H9 (cell line): Measurements from ENCODE around the gene ADAMTS17. TPM values are rescaled to one million over a fixed set of nuclear protein-coding genes. Genes with fewer than 3 reads are reported as not detected.

ENCODE experiments used
- DNase-seq: peaks from one replicate; pipeline ENCODE4 v3.0.0-alpha.2; 2017
- H2AFZ ChIP-seq: one replicate; pipeline ENCODE4 v1.6.1; 2013; ENCODE audit warnings: mild to moderate bottlenecking, low read length, control low read depth, moderate library complexity
- H2AK5ac ChIP-seq: 2 replicates; pipeline ENCODE4 v1.6.1; 2013; ENCODE audit warnings: low read length, control low read depth, mixed read lengths; ENCODE audit not compliant: insufficient read length
- H2BK120ac ChIP-seq: one replicate; pipeline ENCODE4 v1.6.1; 2013; ENCODE audit warnings: low read depth, mild to moderate bottlenecking, low read length, control low read depth, inconsistent platforms; ENCODE audit not compliant: poor library complexity, severe bottlenecking
- H2BK12ac ChIP-seq: 2 replicates; pipeline ENCODE4 v1.6.1; 2013; ENCODE audit warnings: low read length, control low read depth, mixed read lengths, low read depth; ENCODE audit not compliant: insufficient read length
- H2BK15ac ChIP-seq: 2 replicates; pipeline ENCODE4 v1.6.1; 2013; ENCODE audit warnings: low read depth, low read length, control low read depth
- H2BK20ac ChIP-seq: one replicate; pipeline ENCODE4 v1.6.1; 2013; ENCODE audit warnings: low read depth, mild to moderate bottlenecking, low read length, control low read depth, inconsistent platforms; ENCODE audit not compliant: poor library complexity, severe bottlenecking
- H2BK5ac ChIP-seq: 2 replicates; pipeline ENCODE4 v1.6.1; 2013; ENCODE audit warnings: low read length, control low read depth, mixed read lengths; ENCODE audit not compliant: insufficient read length
- H3K14ac ChIP-seq: 2 replicates; pipeline ENCODE4 v1.6.1; 2013; ENCODE audit warnings: low read length, control low read depth; ENCODE audit not compliant: insufficient read depth
- H3K18ac ChIP-seq: 2 replicates; pipeline ENCODE4 v1.6.1; 2013; ENCODE audit warnings: low read depth, mild to moderate bottlenecking, mixed read lengths, low read length, control low read depth; ENCODE audit not compliant: insufficient read length
- H3K23ac ChIP-seq: 2 replicates; pipeline ENCODE4 v1.6.1; 2013; ENCODE audit warnings: low read length, control low read depth, mixed read lengths, low read depth; ENCODE audit not compliant: insufficient read length
- H3K23me2 ChIP-seq: 2 replicates; pipeline ENCODE4 v1.6.1; 2013; ENCODE audit warnings: low read depth, mild to moderate bottlenecking, mixed read lengths, low read length, control low read depth; ENCODE audit not compliant: insufficient read length, poor library complexity, severe bottlenecking
- H3K27ac ChIP-seq: 2 replicates; pipeline ENCODE4 v1.5.1; 2013; ENCODE audit warnings: low read length, control low read depth, mixed read lengths, low read depth; ENCODE audit not compliant: insufficient read length
- H3K27me3 ChIP-seq: 2 replicates; pipeline ENCODE4 v1.6.1; 2013; ENCODE audit warnings: low read length, control low read depth, inconsistent platforms; ENCODE audit not compliant: insufficient read depth
- H3K4ac ChIP-seq: 2 replicates; pipeline ENCODE4 v1.6.1; 2013; ENCODE audit warnings: low read depth, mild to moderate bottlenecking, control low read depth, inconsistent platforms, low read length, moderate library complexity
- H3K4me1 ChIP-seq: 2 replicates; pipeline ENCODE4 v1.6.1; 2013; ENCODE audit warnings: low read length, control low read depth, inconsistent platforms; ENCODE audit not compliant: insufficient read depth
- H3K4me2 ChIP-seq: 2 replicates; pipeline ENCODE4 v1.6.1; 2013; ENCODE audit warnings: low read length, control low read depth, mixed read lengths; ENCODE audit not compliant: insufficient read length, insufficient read depth
- H3K56ac ChIP-seq: 2 replicates; pipeline ENCODE4 v1.6.1; 2013; ENCODE audit warnings: low read depth, mild to moderate bottlenecking, mixed read lengths, low read length, control low read depth; ENCODE audit not compliant: insufficient read length
- H3K79me1 ChIP-seq: 2 replicates; pipeline ENCODE4 v1.6.1; 2013; ENCODE audit warnings: low read depth, mild to moderate bottlenecking, moderate library complexity, low read length, control low read depth, inconsistent platforms; ENCODE audit not compliant: insufficient read depth, poor library complexity, severe bottlenecking
- H3K79me2 ChIP-seq: 2 replicates; pipeline ENCODE4 v1.6.1; 2013; ENCODE audit warnings: low read length, control low read depth, inconsistent platforms; ENCODE audit not compliant: insufficient read depth
- H3K9ac ChIP-seq: 2 replicates; pipeline ENCODE4 v1.6.1; 2013; ENCODE audit warnings: low read length, control low read depth, mixed read lengths; ENCODE audit not compliant: insufficient read length; ENCODE audit errors: extremely low read depth
- H3K9me3 ChIP-seq: one replicate; pipeline ENCODE4 v1.6.1; 2013; ENCODE audit warnings: low read depth, low read length, inconsistent platforms; ENCODE audit not compliant: control insufficient read depth
- H3T11ph ChIP-seq: one replicate; pipeline ENCODE4 v1.6.1; 2013; ENCODE audit warnings: mild to moderate bottlenecking, low read length, control low read depth, inconsistent platforms
- H4K20me1 ChIP-seq: one replicate; pipeline ENCODE4 v1.6.1; 2013; ENCODE audit not compliant: control insufficient read depth, insufficient read length, insufficient read depth
- H4K5ac ChIP-seq: 2 replicates; pipeline ENCODE4 v1.6.1; 2013; ENCODE audit warnings: low read depth, mild to moderate bottlenecking, mixed read lengths, low read length, control low read depth; ENCODE audit not compliant: insufficient read length
- H4K8ac ChIP-seq: replicated peaks from 2 replicates; pipeline ENCODE4 v1.6.1; 2013; ENCODE audit warnings: low read length, control low read depth, mixed read lengths, low read depth; ENCODE audit not compliant: insufficient read length
- H4K91ac ChIP-seq: 2 replicates; pipeline ENCODE4 v1.6.1; 2013; ENCODE audit warnings: low read depth, mild to moderate bottlenecking, moderate library complexity, mixed read lengths, low read length, control low read depth; ENCODE audit not compliant: insufficient read length
- H3K27ac Mint-ChIP-seq, 3 experiments: 2 replicates in 2 of 3; 3 replicates in 1 of 3; pipeline ENCODE4 v1.8.0; 2020 to 2021; ENCODE audit warnings: mixed read lengths in 3 of 3, mild to moderate bottlenecking in 1 of 3, moderate library complexity in 1 of 3
- H3K27me3 Mint-ChIP-seq: 2 replicates; pipeline ENCODE4 v1.8.0; 2021; ENCODE audit warnings: low read depth, mild to moderate bottlenecking, moderate library complexity, mixed read lengths
- H3K36me3 Mint-ChIP-seq, 3 experiments: 2 replicates in 2 of 3; 3 replicates in 1 of 3; pipeline ENCODE4 v1.8.0; 2020 to 2021; ENCODE audit warnings: low read depth in 3 of 3, mixed read lengths in 3 of 3; ENCODE audit not compliant: insufficient read depth in 1 of 3
- H3K4me1 Mint-ChIP-seq, 2 experiments: 2 replicates each; pipeline ENCODE4 v1.8.0; 2020; ENCODE audit warnings: mixed read lengths in 2 of 2
- H3K4me3 Mint-ChIP-seq, 2 experiments: 2 replicates in 1 of 2; 3 replicates in 1 of 2; pipeline ENCODE4 v1.8.0; 2020 to 2021; ENCODE audit warnings: mild to moderate bottlenecking in 2 of 2, mixed read lengths in 2 of 2, moderate library complexity in 1 of 2
- H3K9me3 Mint-ChIP-seq, 2 experiments: 2 replicates in 1 of 2; 3 replicates in 1 of 2; pipeline ENCODE4 v1.8.0; 2020; ENCODE audit warnings: mild to moderate bottlenecking in 2 of 2, mixed read lengths in 2 of 2, moderate library complexity in 1 of 2
- WGBS: extraction: QIAGEN DNeasy Blood & Tissue Kit; methylation state at CpG from one replicate; pipeline ENCODE4 v1.1.7; 2013; ENCODE audit warnings: missing lambda C conversion rate, low lambda C conversion rate, mixed read lengths; ENCODE audit not compliant: insufficient read length; ENCODE audit errors: extremely low coverage; 5-methylcytosine and 5-hydroxymethylcytosine counted together
- total RNA-seq: library from RNA; stranded (reverse); gene quantifications from 2 replicates; pipeline ENCODE4 v1.2.1, GENCODE V29; 2021
- TF ChIP-seq, protein P1 (sequence below): fragments of 200-600 bp; sonication (generic); conservative IDR thresholded peaks from 3 replicates; pipeline ENCODE4 v1.8.0; 2021; ENCODE audit warnings: antibody characterized with exemption, mild to moderate bottlenecking

The ADAMTS17 gene
- total RNA-seq, 1 experiment from 2014 or later = 2.9 TPM

DNA sequence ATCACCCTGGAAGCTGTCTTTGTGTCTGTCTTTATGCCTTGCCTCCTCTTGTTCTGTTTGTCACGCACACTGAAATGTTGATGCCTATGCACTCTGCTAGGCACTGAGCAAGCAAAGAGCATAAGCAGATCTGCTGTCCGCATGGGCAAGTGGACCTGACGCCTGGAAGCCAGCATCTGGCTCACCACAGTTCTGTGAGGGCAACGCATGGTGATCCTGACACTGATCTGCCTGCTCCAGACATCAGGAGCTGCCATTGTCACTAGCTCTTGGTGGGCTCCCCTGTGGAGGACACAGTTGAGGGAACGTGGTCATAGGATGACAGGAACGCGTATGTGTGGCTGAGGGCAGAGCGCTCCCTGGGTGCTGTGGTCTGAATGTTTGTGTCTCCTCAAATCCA is 234.6 kb downstream of the ADAMTS17 start:
- H2BK12ac ChIP-seq = no peak overlapping the region
- H3K23ac ChIP-seq = no peak overlapping the region
- no peak overlapping the region for H3T11ph ChIP-seq
- Mint-ChIP-seq H3K9me3 (no peaks in the 10 kb centered on the region; a peak in 1 of 5 replicates), H3K27ac (no peak overlapping the region; a peak in 1 of 7 replicates), H3K4me1 (peaks cover 0 to 7% of the 10 kb centered on the region in 2 experiments; a peak in 2 of 4 replicates), H3K36me3 (no peaks in the 10 kb centered on the region; a peak in 1 of 7 replicates), H3K27me3 (0 out of 2 replicates have a peak, but pooled peaks cover 2% of the 10 kb centered on the region), H3K4me3 (no peak overlapping the region)
- no peak overlapping the region for H2BK5ac ChIP-seq
- H3K9me3 ChIP-seq = no peaks in the 10 kb centered on the region
- no peaks in the 10 kb centered on the region for H3K23me2 ChIP-seq
- WGBS = no CpG with 5 or more reads among the region's 8 CpGs
- H3K4ac ChIP-seq = no peak overlapping the region
- no peak overlapping the region for H3K9ac ChIP-seq
- no peaks in the 10 kb centered on the region for H3K79me1 ChIP-seq
- no peak overlapping the region for H2AFZ ChIP-seq
- H3K27me3 ChIP-seq = no peaks in the 10 kb centered on the region
- no peak overlapping the region for H2BK15ac ChIP-seq
- H3K79me2 ChIP-seq = no peaks in the 10 kb centered on the region
- no peak overlapping the region for H3K18ac ChIP-seq
- H2BK20ac ChIP-seq = no peak overlapping the region
- H4K5ac ChIP-seq = no peak overlapping the region
- no peak overlapping the region for H2BK120ac ChIP-seq
- no peak overlapping the region for H4K8ac ChIP-seq
- H4K91ac ChIP-seq = no peak overlapping the region
- TF ChIP-seq, protein P1, sequence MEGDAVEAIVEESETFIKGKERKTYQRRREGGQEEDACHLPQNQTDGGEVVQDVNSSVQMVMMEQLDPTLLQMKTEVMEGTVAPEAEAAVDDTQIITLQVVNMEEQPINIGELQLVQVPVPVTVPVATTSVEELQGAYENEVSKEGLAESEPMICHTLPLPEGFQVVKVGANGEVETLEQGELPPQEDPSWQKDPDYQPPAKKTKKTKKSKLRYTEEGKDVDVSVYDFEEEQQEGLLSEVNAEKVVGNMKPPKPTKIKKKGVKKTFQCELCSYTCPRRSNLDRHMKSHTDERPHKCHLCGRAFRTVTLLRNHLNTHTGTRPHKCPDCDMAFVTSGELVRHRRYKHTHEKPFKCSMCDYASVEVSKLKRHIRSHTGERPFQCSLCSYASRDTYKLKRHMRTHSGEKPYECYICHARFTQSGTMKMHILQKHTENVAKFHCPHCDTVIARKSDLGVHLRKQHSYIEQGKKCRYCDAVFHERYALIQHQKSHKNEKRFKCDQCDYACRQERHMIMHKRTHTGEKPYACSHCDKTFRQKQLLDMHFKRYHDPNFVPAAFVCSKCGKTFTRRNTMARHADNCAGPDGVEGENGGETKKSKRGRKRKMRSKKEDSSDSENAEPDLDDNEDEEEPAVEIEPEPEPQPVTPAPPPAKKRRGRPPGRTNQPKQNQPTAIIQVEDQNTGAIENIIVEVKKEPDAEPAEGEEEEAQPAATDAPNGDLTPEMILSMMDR = no peak
- H3K14ac ChIP-seq = 0 out of 2 replicates have a peak overlapping the region, but pooled peaks have one; percentile 48
- no peaks in the 10 kb centered on the region for H3K4me1 ChIP-seq
- H3K27ac ChIP-seq = no peak overlapping the region
- H3K4me2 ChIP-seq = no peak overlapping the region
- no peak overlapping the region for H2AK5ac ChIP-seq
- no peak for DNase-seq
- H3K56ac ChIP-seq = no peak overlapping the region
- no peaks in the 10 kb centered on the region for H4K20me1 ChIP-seq
